Measurements from ENCODE around the gene TKFC.
A peak's percentile ranks its signal among the peaks of the same experiment; 100 is the strongest.

TKFC gene

DNA sequence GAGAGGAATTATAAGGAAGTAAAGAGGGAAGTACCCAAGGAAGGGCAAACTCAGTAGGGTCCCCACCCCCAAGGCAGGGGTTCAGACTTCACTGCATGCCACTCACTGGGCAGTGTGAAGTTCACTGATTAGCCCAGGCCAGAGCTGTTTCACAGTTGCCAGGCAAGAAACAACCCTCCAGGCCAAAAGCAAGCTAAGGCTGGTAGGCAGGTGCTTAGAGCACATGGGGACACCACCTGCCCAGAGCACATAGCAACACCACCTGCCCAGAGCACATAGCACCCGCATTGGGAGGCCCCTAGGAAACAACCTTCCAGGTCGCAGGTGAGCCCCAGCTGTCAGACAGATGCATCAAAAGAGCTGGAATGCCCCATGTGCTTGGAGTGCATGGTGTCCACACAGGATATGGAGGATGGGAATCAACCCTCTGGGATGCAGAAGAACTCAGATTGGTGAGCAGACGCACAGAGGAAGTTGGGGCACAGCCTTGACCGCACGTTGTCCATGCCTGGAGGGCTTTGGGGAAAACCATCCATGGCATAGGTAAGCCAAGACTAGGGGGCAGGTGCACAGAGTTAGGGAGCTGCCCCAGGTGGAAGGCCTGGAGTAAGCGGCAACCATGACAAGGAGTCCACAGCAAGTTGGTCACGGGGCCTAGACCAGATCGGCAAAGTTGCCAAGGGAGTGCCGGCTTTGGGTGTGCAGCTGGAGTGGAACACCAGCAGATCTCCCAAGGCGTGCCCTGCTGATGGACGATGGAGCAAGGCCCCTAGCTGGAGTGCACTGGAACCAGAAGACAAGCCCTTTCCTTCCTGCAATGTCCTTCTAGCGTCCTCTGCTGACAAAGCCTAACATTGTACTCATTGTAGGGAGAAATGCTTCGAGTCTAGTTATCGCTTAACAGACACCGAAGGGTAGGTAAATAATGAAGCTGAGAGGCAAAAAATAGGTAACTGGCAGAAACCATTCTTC is 51.5 kb downstream of the TKFC start:
- TF ChIP-seq, protein P1, sequence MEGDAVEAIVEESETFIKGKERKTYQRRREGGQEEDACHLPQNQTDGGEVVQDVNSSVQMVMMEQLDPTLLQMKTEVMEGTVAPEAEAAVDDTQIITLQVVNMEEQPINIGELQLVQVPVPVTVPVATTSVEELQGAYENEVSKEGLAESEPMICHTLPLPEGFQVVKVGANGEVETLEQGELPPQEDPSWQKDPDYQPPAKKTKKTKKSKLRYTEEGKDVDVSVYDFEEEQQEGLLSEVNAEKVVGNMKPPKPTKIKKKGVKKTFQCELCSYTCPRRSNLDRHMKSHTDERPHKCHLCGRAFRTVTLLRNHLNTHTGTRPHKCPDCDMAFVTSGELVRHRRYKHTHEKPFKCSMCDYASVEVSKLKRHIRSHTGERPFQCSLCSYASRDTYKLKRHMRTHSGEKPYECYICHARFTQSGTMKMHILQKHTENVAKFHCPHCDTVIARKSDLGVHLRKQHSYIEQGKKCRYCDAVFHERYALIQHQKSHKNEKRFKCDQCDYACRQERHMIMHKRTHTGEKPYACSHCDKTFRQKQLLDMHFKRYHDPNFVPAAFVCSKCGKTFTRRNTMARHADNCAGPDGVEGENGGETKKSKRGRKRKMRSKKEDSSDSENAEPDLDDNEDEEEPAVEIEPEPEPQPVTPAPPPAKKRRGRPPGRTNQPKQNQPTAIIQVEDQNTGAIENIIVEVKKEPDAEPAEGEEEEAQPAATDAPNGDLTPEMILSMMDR (IDR thresholded peaks at IDR 0.05; ENCODE audit: extremely low read depth, missing control alignments): no peak
- no peak for DNase-seq (ENCODE audit: low spot score)

DNA sequence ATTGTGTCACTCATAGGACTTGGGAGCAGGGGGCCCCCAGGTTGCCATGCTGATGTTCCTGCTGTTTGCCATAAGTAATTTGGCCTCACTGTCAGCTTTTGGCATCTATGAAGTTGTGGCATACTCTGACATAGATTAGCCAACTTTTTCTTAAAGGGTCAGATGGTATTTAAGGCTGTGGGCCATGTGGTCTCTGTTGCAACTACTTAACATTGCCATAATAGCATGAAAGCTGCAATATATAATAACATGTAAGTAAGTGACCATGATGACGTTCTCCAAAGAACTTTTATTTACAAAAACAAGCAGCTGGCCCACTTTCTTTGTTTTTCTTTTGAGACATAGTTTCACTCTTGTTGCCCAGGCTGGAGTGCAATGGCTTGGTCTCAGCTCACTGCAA is 57.1 kb downstream of the TKFC start:
- DNase-seq (ENCODE audit: low spot score): no peak
- TF ChIP-seq, protein P1 (IDR thresholded peaks at IDR 0.05; ENCODE audit: extremely low read depth, missing control alignments): no peak

DNA sequence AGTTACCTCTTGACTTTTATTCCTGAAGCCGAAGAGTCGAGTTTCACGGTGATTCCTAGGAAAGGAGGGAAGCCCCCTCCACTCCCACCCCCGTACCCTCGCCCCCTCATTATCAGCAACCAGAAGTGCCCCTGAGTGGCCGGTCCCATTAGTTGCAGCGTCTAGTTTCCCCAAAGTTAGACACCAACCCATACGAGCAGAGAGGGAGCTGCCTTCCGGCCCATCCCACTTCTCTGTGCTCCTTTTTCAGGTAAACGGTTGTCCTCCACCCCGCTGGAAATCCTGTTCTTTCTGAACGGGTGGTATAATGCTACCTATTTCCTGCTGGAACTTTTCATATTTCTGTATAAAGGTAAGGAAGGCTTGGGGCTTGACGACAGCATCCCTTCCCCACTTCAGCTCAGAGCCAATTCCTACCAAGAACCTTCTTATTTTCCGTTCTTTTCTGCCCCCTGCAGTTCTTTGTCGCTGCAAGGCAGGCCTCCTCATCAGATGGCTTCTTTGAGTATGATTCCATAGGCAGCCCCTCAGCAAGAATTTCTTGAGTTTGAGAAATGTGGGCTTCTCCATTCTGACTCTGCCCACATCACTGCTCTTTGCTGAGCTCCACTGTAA is 60.1 kb downstream of the TKFC start:
- TF ChIP-seq, protein P1 (IDR thresholded peaks at IDR 0.05; ENCODE audit: extremely low read depth, missing control alignments): peak; percentile 17
- DNase-seq (ENCODE audit: low spot score): peak; percentile 40

All from GM20000 (cell line).